ENCODE data around the gene TBC1D3G. TPM values are rescaled to one million over a fixed set of nuclear protein-coding genes. Genes with fewer than 3 reads are reported as not detected.

Gene TBC1D3G
- polyA plus RNA-seq, 4 donors = 2.7 to 17.7 TPM; not detected in 2

Other genes with a start within 250 kb of the TBC1D3G start
- gene CCL3, start 233.7 kb upstream of the TBC1D3G start, polyA plus RNA-seq = 1 to 10 TPM; 1.8 to 4.9 (median 3.3) TPM
- 1 to 10 TPM; 2.7 to 6.2 (median 3.5) TPM for gene CCL4, start 220.1 kb upstream of the TBC1D3G start, polyA plus RNA-seq
- 1 to 10 TPM; 1.8 to 6.5 (median 4.5) TPM for gene TBC1D3B, start 147.2 kb upstream of the TBC1D3G start, polyA plus RNA-seq
- gene CCL3L1, start 127.1 kb upstream of the TBC1D3G start, polyA plus RNA-seq = 1 to 10 TPM in 2 of 4 donors, under 1 TPM in 1, not detected in 1; 0.15 to 3.3 (median 1.9) TPM
- 1 to 10 TPM in 2 of 4 donors, under 1 TPM in 1, not detected in 1; 0.43 to 5.9 (median 3.2) TPM for gene CCL4L2, start 112.8 kb upstream of the TBC1D3G start, polyA plus RNA-seq
- under 1 TPM in 2 of 4 donors, not detected in 2; 0.12 to 0.27 TPM for gene TBC1D3I, start 59.3 kb upstream of the TBC1D3G start, polyA plus RNA-seq
- gene TBC1D3H, start 64.6 kb downstream of the TBC1D3G start, polyA plus RNA-seq = under 1 TPM in 1 of 4 donors, not detected in 3; 0.58 TPM
- gene ZNHIT3, start 162.8 kb downstream of the TBC1D3G start, polyA plus RNA-seq = 10 to 100 TPM; 41.8 to 53.4 (median 48.7) TPM
- gene MYO19, start 211.0 kb downstream of the TBC1D3G start, polyA plus RNA-seq = 10 to 100 TPM; 35.9 to 54.8 (median 48.6) TPM
- 1 to 10 TPM; 2.5 to 9.0 (median 5.9) TPM for gene PIGW, start 211.1 kb downstream of the TBC1D3G start, polyA plus RNA-seq
- gene GGNBP2, start 221.0 kb downstream of the TBC1D3G start, polyA plus RNA-seq = 100 to 1,000 TPM in 1 of 4 donors, 10 to 100 TPM in 3; 40.1 to 107 (median 64.4) TPM

All from small intestine (tissue), 4 donors.